Astrocyte of the spinal cord (primary cell): ENCODE results near the gene ATG7.

ENCODE experiments used
- DNase-seq: peaks from one replicate; pipeline ENCODE4 v3.0.0; 2011; ENCODE audit warnings: low read depth, low spot score
- H3K4me3 ChIP-seq: 2 replicates; pipeline ENCODE4 v1.5.1; 2011; ENCODE audit warnings: low read depth, mild to moderate bottlenecking, low read length, moderate library complexity
- CTCF ChIP-seq: IDR thresholded peaks from 2 replicates; pipeline ENCODE4 v1.5.1; 2012; ENCODE audit warnings: low read depth, mild to moderate bottlenecking, low read length, inconsistent platforms
- in situ Hi-C: cut with HindIII; loops from 2 replicates; pipeline ENCODE4 v1.10.0; 2017; ENCODE audit warnings: low sequenced_read_pairs

The ATG7 gene

GRCh38 chr3:11536132-11536935 lies 264.1 kb downstream of the ATG7 start:
- DNase-seq, result no peak
- no peak overlapping the region for H3K4me3 ChIP-seq
- TF ChIP-seq CTCF, result no peak
- in situ Hi-C loops, result no loop called here

GRCh38 chr3:11536936-11537612 lies 264.9 kb downstream of the ATG7 start:
- in situ Hi-C loops, result no loop called here

GRCh38 chr3:11538581-11538980 lies 266.4 kb downstream of the ATG7 start:
- no peak for DNase-seq
- in situ Hi-C loops, result no loop called here
- no peak for TF ChIP-seq CTCF
- H3K4me3 ChIP-seq, result no peak overlapping the region

More at GRCh38 chr3:11536936-11537612, 264.9 kb downstream of the ATG7 start:
- no peak for DNase-seq
- H3K4me3 ChIP-seq, result no peak overlapping the region
- no peak for TF ChIP-seq CTCF

- DNase-seq, result no peak
- in situ Hi-C loops, result no loop called here
- no peak for TF ChIP-seq CTCF
- H3K4me3 ChIP-seq, result no peak overlapping the region
Observed at GRCh38 chr3:11539218-11539617, 267.0 kb downstream of the ATG7 start.

- no peak for DNase-seq
- no peak for TF ChIP-seq CTCF
- in situ Hi-C loops, result no loop called here
- no peak overlapping the region for H3K4me3 ChIP-seq
Observed at GRCh38 chr3:11539677-11540076, 267.5 kb downstream of the ATG7 start.

- in situ Hi-C loops, result no loop called here
- no peak for TF ChIP-seq CTCF
- DNase-seq, result no peak
- H3K4me3 ChIP-seq, result no peak overlapping the region
Observed at GRCh38 chr3:11541321-11542303, 269.4 kb downstream of the ATG7 start.
